Measurements from ENCODE around the gene CD101. TPM values are rescaled to one million over a fixed set of nuclear protein-coding genes. Genes with fewer than 3 reads are reported as not detected.

CD101 gene
- total and polyA plus RNA-seq, 4 donors: 2.0 to 17.8 (median 4.4) TPM

DNA sequence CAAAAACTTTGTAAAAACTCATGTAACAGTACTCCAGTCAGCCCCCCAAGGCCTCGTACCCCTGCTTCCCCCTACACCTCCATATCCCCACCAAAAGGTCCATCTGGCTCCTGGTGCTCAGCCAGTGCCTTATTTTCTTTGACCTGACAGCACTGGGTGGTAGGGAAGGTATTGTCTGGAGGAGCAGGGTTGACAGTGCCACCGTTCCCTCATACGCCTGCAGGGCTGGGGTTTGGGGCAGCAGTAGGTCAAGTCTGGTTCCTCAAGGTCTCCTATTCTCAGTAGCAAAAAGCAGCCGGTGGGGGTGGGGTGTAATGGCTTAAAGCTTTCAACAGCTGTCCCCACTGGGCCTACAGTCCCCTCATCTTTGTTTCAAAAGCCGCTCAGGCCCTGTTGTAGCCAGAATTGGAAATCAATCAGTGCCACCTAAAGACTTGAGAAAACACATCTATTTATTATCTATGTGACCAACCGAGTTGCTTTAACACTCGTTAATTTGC lies 33.3 kb downstream of the CD101 start:
- Histone ChIP-seq H3K27ac (ENCODE audit: low read depth in 1 of 2, low read length in 1 of 2) (no peak overlapping the region), H3K9ac (ENCODE audit: insufficient read depth in 1 of 2, low read length in 2 of 2) (no peak overlapping the region), H3K9me3 (ENCODE audit: control insufficient read depth in 4 of 4, insufficient read depth in 3 of 4, low read length in 3 of 4) (no peaks in the 10 kb centered on the region), H3K36me3 (ENCODE audit: control insufficient read depth in 4 of 4, insufficient read depth in 4 of 4, low read length in 4 of 4) (no peaks in the 10 kb centered on the region), H3K27me3 (ENCODE audit: control insufficient read depth in 3 of 3, insufficient read depth in 3 of 3, low read length in 2 of 3) (no peaks in the 10 kb centered on the region), H3K4me3 (no peak overlapping the region), H3K4me1 (ENCODE audit: control insufficient read depth in 5 of 5, insufficient read depth in 5 of 5, low read length in 5 of 5) (no peaks in the 10 kb centered on the region)
- WGBS, 2 donors: 93 to 96% methylated on average over 7 of the region's 7 CpGs
- TF ChIP-seq, protein P1, sequence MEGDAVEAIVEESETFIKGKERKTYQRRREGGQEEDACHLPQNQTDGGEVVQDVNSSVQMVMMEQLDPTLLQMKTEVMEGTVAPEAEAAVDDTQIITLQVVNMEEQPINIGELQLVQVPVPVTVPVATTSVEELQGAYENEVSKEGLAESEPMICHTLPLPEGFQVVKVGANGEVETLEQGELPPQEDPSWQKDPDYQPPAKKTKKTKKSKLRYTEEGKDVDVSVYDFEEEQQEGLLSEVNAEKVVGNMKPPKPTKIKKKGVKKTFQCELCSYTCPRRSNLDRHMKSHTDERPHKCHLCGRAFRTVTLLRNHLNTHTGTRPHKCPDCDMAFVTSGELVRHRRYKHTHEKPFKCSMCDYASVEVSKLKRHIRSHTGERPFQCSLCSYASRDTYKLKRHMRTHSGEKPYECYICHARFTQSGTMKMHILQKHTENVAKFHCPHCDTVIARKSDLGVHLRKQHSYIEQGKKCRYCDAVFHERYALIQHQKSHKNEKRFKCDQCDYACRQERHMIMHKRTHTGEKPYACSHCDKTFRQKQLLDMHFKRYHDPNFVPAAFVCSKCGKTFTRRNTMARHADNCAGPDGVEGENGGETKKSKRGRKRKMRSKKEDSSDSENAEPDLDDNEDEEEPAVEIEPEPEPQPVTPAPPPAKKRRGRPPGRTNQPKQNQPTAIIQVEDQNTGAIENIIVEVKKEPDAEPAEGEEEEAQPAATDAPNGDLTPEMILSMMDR (IDR thresholded peaks at IDR 0.05; ENCODE audit: control extremely low read depth, extremely low read depth): no peak
- DNase-seq (no peak), ATAC-seq (ENCODE audit: insufficient read depth, low FRiP score) (no peak)

DNA sequence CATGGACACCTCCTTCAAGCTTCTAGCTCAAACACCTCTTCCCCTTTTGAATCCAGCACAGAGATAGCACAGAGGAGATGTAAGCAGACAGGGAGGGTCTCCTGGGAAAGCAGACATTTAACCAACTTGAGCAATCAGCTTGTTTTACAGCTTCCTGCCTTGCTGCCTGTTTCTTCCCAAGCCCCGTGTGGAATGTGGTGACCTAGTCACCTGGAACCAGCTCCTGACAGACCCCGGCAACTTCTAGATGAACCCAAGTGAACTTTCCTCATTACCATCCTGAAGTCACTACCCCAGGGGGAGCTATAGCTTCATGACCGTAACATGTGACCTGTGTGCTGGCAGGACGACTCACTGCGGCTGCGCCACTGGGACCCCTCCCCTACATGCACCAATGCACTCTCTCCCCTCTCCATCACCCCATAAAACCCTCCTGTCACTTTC lies 34.5 kb downstream of the CD101 start:
- ATAC-seq (ENCODE audit: insufficient read depth, low FRiP score) (no peak), DNase-seq (no peak)
- H3K9me3 ChIP-seq (ENCODE audit: control insufficient read depth in 4 of 4, insufficient read depth in 3 of 4, low read length in 3 of 4): no peaks in the 10 kb centered on the region
- H3K27me3 ChIP-seq (ENCODE audit: control insufficient read depth in 3 of 3, insufficient read depth in 3 of 3, low read length in 2 of 3): no peaks in the 10 kb centered on the region
- TF ChIP-seq, protein P1 (IDR thresholded peaks at IDR 0.05; ENCODE audit: control extremely low read depth, extremely low read depth): no peak
- no peak overlapping the region for H3K27ac ChIP-seq (ENCODE audit: low read depth in 1 of 2, low read length in 1 of 2)
- H3K4me3 ChIP-seq: no peak overlapping the region
- H3K9ac ChIP-seq (ENCODE audit: insufficient read depth in 1 of 2, low read length in 2 of 2): no peak overlapping the region
- no peaks in the 10 kb centered on the region for H3K4me1 ChIP-seq (ENCODE audit: control insufficient read depth in 5 of 5, insufficient read depth in 5 of 5, low read length in 5 of 5)
- no peaks in the 10 kb centered on the region for H3K36me3 ChIP-seq (ENCODE audit: control insufficient read depth in 4 of 4, insufficient read depth in 4 of 4, low read length in 4 of 4)
- WGBS, 2 donors: 73 to 74% methylated on average over 6 of the region's 6 CpGs

DNA sequence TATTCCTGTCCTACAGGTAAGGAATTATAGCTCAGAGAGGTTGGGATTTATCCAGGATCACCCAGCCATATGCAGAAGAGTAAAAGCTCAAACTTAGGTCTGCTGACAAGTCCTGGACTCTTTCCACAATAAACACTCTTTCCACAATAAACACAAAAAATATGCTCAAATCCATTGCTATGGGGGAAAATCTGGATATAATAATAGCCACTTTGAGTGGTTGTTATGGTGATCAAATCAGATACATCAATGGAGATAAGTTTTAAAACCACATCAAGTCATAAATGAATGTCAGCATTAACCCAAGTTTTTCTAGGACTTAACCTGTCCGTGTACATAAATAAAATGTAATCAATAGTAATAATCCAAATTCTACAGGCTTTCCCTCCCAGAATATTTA lies 36.2 kb downstream of the CD101 start:
- Histone ChIP-seq H3K36me3 (ENCODE audit: control insufficient read depth in 4 of 4, insufficient read depth in 4 of 4, low read length in 4 of 4) (no peaks in the 10 kb centered on the region), H3K9me3 (ENCODE audit: control insufficient read depth in 4 of 4, insufficient read depth in 3 of 4, low read length in 3 of 4) (no peaks in the 10 kb centered on the region), H3K27me3 (ENCODE audit: control insufficient read depth in 3 of 3, insufficient read depth in 3 of 3, low read length in 2 of 3) (no peaks in the 10 kb centered on the region), H3K4me1 (ENCODE audit: control insufficient read depth in 5 of 5, insufficient read depth in 5 of 5, low read length in 5 of 5) (no peaks in the 10 kb centered on the region), H3K27ac (ENCODE audit: low read depth in 1 of 2, low read length in 1 of 2) (no peak overlapping the region), H3K9ac (ENCODE audit: insufficient read depth in 1 of 2, low read length in 2 of 2) (no peak overlapping the region), H3K4me3 (no peak overlapping the region)
- 43 to 94% methylated on average over 1 of the region's 1 CpG for WGBS, 2 donors
- ATAC-seq (ENCODE audit: insufficient read depth, low FRiP score) (no peak), DNase-seq (no peak)
- TF ChIP-seq, protein P1 (IDR thresholded peaks at IDR 0.05; ENCODE audit: control extremely low read depth, extremely low read depth): no peak

DNA sequence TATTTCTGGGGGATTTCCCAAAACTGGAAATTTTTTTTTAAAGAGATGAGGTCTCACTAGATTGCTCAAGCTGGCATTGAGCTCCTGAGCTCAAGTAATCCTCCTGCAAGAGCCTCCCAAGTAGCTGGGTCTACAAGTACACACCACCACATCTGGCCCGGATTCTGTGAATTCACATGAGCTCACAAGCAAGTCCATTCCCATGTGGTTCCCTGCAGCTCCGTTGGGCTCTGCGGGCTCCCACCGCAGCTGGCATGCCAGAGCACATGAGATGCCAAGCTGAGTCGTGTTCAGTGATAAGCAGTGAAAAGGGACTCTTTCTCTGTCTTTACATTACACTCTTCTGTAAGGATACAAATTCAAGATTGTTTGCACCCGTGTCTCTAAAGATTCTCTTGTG lies 36.7 kb downstream of the CD101 start:
- H3K4me3 ChIP-seq: no peak overlapping the region
- H3K9ac ChIP-seq (ENCODE audit: insufficient read depth in 1 of 2, low read length in 2 of 2): no peak overlapping the region
- H3K9me3 ChIP-seq (ENCODE audit: control insufficient read depth in 4 of 4, insufficient read depth in 3 of 4, low read length in 3 of 4): no peaks in the 10 kb centered on the region
- no peak for ATAC-seq (ENCODE audit: insufficient read depth, low FRiP score)
- no peaks in the 10 kb centered on the region for H3K27me3 ChIP-seq (ENCODE audit: control insufficient read depth in 3 of 3, insufficient read depth in 3 of 3, low read length in 2 of 3)
- no peaks in the 10 kb centered on the region for H3K4me1 ChIP-seq (ENCODE audit: control insufficient read depth in 5 of 5, insufficient read depth in 5 of 5, low read length in 5 of 5)
- TF ChIP-seq, protein P1 (IDR thresholded peaks at IDR 0.05; ENCODE audit: control extremely low read depth, extremely low read depth): no peak
- H3K36me3 ChIP-seq (ENCODE audit: control insufficient read depth in 4 of 4, insufficient read depth in 4 of 4, low read length in 4 of 4): no peaks in the 10 kb centered on the region
- H3K27ac ChIP-seq (ENCODE audit: low read depth in 1 of 2, low read length in 1 of 2): no peak overlapping the region
- no peak for DNase-seq
- WGBS, 2 donors: 93 to 95% methylated on average over 6 of the region's 6 CpGs

Measured in lung (tissue), 12 donors.